Activated CD4-positive, CD25-positive, alpha-beta regulatory T cell treated with anti-CD3 and anti-CD28 coated beads, Interleukin-2, amount 50 U/mL, for 16 hours (primary cell): ENCODE measurements around the gene UBE2D3.
"Not testable (repeated sequence)": the region's sequence is repeated elsewhere in the genome, so short reads cannot be mapped to it uniquely, and the experiment has no call there.

Source experiments
- DNase-seq: peaks from one replicate; pipeline ENCODE4 v3.0.0-alpha.2; 2020; ENCODE audit warnings: low read depth, low spot score

The UBE2D3 gene

DNA sequence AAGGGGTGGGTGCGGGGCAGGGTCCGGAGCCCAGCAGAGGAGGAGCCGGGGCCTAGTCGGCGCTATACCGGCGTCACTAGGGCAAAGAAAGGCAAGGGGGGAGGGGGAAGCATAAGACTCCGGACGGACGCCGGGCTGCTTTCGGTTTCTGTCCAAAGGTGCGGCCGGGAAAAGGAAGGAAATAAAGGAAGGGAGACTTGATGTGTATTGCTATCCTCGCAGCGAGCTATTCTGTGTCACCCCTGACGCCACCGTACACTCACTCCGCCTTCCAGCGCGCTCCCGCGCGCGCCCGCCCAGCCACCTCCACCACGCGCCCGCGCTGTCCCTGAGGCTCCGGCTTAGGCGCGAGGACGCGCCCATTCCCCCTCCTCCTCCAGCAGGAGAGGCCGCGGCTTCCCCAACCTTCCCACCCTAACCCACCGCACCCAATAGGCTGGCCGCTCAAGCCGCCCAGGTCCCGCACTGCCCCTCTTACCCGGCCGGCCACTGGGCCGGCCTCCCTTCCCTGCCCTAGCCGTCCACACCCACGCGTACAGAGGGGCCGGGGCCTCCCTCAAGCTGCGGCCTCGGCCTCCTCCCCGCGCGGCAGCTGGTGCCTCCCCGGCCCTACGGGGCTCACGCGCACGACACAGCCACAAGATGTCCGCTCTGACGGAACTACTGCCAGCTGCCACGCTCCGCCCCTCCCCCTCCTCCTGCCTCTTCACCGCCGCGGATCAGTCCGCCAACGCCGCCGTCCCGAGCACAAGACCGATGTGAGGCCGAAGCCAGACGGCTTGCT lies at the start of gene UBE2D3:
TSS of gene UBE2D3 (minus strand) at position 662 of the 784 bp plus-strand sequence. CDS start 1,043 bp downstream, outside the sequence.
- DNase-seq: peak; percentile 86

DNA sequence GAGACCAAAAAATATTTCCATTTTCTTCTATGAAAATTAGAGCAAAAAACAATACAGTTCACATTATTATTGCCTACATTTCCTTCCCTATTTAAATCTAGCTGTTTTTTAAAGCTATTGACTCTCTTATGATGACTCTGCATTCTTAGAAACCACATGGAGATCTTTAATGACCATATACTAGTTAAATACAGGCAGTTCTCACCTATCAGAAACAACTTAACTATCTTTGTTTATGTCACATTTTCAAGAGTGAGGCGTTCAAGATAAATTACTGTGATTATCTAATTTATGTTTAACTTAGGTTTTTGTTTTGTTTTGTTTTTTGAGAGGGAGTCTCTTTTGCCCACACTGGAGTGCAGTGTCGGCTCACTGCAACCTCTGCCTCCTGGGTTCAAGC lies 44.4 kb upstream of the UBE2D3 start:
- DNase-seq: no peak

DNA sequence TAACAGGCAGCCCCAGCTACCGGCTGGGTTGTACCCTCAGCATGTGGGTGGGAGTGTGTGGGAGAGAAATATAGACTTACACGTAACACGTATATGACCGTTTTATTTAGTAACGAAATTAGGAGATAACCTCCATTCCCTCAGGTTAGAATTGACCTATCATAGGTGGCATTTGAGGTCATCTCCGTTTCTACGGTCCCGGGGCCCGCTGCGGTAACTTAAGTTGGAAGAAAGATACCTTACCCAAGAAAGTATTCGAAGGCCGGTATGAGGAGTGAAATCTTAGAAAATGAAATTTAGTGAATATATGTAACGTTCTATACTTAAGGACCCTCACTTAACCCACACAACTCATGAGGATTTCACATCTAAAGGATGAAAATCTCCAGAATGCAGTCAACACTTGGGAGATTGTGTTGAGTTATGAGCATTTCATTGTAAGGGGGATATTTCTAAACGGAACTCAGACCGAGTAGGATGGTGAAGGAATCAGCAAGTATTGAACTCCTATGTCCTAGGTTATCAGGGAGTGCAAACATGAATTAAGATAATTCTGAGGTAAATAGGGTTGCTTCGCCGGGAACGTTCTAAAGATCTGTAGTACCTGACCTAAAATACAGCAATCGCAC lies 42.3 kb upstream of the UBE2D3 start:
- DNase-seq: no peak

DNA sequence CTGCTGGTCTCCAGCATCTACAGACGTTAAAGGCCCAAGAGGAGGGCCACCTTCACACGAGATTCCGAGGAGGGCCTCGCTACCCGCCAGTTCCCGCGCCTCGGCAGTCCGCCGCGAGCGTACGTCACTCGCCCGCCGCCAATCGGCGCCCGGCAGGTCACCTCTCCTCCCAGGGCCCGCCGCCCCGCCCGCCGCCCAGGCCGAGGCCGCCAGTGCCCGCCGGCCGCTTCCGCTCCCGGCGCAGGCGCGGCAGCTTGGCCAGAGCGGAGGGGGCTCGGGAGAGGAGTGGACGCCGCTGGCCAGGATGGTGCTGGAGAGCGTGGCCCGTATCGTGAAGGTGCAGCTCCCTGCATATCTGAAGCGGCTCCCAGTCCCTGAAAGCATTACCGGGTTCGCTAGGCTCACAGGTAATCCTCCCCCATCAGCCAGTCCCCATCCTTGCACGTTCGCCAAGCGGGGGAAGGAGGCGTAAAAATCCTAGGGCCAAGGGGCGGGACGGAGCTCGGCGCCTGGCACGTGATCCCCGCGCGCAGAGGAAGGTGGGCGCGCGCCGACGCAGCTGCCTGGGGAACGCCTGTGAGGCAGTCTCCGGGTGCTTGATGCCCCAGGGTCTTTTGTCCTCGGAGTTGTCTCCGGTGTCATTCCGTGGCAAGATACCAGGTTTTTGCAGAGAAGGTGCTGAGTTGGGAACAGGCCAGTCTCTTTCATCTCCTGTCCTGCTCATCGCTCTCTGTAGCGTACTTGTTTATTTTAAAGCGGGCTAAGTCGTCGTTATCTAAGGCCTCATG lies 41.6 kb upstream of the UBE2D3 start, which contains the start of gene CISD2:
TSS of gene CISD2 (plus strand) at position 212 of the 788 bp plus-strand sequence. CDS start at position 305, 93 bp downstream.
- DNase-seq: peak; percentile 78

DNA sequence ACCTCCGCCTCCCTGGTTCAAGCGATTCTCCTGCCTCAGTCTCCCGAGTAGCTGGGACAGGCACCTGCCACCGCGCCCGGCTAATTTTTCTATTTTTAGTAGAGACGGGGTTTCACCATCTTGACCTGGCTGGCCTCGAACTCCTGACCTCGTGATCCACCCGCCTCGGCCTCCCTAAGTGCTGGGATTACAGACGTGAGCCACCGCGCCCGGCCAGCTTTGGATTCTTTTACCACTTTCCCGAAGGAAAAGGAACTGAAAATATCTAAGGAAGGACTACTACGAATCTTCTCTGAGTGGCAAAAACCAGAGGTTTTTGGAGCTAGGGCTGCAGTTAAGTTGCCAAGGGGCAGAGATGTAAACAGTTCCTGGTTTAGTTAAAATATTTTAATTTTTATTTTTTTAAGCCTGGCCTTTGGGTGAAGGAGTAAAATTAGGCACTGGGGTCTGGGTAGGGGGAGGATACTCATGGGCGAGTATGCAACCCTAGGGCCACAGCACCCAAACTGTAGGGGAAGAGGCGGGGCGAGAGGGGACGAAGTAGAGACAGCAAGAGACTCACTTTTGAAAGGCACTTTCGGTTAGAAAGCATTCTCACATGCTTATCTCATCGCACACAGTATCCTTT lies 40.9 kb upstream of the UBE2D3 start:
- no peak for DNase-seq

DNA sequence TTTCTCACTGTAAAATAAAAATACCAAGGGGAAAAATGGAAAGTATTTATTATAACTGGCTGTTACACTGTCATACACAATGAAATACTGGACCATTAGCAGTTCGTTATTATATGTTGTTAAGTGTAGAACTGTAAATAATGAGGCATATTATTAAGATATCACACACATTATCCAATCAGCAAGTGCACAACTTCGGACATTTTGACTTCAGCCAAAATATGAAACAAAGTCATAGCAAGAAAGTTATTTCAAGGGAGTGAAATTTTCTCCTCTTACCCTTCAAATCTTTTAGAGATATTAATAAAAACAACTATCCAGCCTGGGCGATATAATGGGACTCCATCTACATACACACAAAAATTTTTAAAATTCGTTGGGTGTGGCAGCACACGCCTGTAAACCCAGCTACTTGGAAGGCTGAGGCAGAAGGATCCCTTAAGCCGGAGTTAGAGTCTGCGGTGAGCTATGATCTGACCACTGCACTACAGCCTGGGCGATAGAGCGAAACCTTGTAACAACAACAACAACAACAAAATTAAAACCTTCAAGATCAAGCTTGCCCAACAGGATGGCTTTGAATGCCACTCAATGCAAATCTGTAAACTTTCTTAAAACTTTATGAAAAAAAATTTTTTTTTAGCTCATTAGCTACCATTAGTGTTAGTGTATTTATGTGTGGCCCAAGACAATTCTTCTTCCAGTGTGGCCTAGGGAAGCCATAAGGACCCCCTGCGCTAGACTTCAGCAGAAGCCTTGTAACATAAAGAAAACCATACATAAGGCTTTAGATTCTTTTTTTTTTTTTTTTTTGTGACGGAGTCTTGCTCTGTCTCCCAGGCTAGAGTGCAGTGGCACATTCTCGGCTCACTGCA lies 40.2 kb upstream of the UBE2D3 start:
- DNase-seq: no peak

DNA sequence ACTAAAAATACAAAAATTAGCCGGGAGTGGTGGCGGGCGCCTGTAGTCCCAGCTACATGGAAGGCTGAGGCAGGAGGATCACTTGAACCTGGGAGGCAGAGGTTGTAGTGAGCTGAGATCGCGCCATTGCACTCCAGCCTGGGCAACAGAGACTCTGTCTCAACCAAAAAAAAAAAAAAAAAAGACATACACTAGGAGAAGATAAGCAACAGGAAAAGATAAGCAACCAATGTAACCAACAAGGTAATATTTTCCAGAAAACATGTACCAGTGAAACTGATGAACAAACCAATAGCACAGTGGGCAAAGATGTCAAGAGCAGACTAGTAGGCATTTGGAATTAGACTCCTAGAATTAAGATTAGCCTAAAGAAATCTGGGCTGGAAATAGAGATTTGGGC lies 38.0 kb upstream of the UBE2D3 start:
- not testable (repeated sequence) for DNase-seq

DNA sequence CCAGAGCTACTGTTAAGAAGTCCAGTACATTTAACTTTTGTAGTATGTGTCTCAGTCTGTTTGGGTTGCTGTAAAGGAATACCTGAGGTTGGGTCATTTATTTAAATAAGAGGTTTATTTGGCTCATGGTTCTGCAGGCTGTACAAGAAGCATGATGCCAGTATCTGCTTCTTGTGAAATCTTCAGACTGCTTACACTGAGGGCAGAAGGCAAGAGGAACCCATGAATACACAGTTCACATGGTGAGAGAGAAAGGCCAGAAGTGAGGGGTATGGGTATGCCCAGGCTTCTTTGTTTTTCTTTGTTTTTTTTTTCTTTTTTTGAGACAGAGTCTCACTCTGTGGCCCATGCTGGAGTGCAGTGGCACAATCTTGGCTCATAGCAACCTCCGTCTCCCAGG lies 35.4 kb upstream of the UBE2D3 start:
- no peak for DNase-seq

DNA sequence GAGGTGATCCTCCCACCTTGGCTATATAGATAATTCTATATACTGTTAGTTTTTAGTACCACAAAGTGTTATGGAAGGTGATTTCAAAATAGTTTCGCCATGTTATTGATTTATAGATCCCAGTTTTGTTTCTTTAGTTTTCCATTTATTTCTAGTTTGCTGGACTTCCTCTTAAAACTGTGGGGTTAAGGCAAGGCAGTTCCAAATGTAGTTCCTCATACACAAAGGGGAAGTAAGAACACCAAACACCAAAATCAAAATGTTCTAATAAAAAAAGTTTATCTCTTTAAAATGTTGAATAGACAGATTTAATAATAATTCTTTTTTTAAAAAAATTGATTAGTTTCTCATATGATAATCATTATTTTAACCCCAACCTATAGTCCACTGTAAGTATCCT lies 34.7 kb upstream of the UBE2D3 start:
- DNase-seq: no peak

DNA sequence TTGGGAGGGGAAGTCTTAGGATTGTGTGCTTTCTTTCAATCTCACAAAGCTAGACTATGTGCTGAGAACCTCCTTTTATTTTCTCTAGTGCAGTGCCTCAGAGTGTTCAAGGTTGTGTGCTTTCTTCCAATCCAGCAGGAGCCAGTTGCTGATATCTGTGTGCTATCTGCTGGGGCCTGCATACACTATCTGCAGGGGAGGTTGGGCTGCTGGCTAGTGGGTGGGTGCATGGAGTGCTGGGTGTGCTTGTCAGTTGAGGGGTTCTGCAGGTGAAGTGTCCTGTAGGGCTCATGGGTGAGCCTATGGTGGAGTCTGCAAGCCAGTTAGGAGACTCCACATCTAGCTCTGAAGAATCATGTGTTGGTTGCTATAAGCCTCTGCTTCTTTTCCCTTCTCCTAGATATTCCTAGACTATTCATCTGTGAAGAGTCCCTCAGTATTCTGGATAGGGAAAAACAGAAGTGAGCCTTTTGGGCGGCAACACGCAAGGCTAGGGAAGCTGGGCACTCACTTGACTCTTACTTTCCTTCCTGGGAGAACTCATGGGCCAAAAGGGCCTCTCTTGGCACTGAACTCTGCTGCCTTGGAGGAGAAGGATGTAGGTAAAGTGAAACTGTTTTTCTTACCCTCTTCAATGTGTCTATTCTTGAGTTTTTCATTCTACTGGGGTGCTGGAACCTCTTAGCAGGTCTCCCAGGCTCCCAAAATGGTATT lies 33.4 kb upstream of the UBE2D3 start:
- DNase-seq: no peak

DNA sequence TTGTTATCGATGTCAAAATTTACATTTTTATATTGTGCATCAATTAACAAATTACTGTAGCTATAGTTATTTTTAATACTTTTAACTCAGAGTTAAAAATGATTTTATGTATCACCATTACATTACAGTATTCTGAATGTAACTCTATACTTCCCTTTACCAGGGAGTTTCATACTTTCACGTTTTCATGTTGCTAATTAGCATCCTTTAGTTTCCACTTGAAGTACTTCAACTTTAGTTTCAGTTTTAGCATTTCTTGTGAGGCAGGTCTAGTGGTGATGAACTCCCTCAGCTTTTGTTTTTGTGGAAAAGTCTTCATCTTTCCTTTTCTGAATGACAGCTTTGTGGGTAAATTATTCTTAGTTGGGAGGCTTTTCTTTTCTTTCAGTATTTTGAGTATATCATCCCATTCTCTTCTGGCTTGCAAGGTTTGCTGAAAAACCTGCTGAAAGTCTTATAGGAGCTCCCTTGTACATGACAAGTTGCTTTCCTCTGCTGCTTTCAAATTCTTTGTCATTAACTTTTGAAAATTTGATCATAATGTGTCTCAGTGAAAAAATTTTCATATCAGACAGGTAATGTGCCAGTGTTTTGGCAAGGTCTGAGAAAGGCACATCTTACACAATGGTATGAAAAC lies 31.6 kb upstream of the UBE2D3 start:
- no peak for DNase-seq

DNA sequence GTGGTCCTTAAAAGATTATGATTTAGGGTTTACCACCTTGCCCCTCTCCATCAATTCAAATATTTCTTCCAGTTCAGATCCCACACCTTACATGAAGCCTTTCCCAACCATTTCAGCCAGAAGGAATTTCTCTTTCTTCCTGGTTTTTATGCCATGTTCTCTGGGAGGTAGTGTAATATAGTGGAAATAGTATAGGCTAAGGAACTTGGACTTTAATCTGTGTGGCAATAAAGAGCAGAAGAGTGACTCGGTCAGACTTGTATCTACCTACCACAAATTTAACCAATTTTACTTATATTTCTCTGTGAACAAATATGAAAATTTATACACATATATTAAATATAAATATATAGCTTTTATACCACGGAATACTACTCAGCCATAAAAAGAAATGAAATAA lies 23.0 kb upstream of the UBE2D3 start:
- no peak for DNase-seq

DNA sequence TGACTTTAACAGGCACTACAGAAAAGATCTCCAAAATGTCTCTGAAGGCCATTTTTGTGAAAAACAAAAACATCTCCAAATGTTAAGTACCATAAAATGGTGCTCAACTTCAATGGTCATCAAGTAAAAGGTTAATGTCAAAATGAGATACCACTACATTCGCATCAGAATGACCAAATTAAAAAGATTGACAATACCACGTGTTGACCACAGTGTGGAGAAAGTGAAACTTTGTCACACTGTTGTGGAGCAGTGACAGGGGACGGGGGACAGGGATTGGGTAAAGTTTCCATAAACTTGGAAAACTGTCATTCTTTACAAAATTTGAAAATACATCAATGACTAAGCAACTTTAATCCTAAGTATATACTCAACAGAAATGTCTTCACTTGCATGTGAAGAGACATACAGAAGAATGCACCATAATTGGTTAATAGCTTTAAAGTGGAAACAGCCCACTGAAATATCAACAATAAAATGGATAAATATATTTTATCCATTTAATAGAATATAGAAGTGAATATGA lies 22.3 kb upstream of the UBE2D3 start:
- DNase-seq: no peak

DNA sequence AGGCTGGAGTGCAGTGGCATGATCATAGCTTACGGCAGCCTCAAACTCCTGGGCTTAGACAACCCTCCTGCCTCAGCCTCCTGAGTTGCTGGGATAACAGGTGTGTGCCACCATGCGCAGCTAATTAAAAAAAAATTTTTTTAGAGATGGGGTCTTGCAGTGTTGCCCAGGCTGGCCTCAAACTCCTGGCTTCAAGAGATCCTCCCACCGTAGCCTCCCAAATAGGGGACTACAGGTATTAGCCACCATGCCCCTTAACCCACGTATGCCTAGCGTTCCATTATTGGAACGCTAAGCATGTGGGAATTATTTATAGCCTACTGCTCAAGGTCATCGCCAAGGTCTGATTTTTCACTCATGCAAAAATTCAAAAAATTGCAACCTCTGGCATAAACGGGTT lies 20.3 kb upstream of the UBE2D3 start:
- DNase-seq: no peak

DNA sequence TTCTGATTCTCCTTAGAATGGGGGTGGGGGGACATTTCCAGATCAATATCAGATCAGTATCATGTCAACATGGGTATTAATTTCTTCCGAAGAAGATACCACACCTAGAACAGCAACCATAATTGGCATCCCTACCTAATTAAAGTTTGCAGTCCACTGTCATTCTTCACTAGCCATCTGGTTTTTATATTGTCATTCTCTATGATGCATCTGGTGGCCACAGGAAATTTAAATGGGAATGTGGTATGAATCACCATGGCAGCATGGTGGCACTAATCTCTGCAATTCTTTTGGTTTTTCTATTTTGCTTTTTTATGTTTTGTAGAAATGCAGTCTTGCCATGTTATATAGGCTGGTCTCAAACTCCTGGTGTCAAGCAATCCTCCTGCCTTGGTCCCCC lies 16.6 kb upstream of the UBE2D3 start:
- DNase-seq: no peak

DNA sequence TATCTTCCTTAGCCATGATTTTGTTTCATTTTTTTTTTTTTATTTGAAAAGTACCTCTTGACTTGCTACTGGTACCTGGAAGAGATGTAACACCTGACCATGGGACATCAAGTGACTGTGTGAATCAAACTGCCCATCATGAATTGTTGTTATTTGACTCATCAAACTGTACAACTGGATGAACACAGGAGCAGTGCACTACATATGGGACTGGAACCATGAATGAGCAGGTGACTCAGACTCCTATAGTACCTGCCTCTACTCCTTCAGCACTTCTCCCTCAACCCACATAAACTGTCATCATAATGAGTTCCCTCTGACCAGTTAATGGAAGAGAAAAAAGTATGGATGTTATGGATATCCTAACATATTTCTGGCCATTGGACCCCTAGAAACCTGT lies 15.9 kb upstream of the UBE2D3 start:
- DNase-seq: no peak

DNA sequence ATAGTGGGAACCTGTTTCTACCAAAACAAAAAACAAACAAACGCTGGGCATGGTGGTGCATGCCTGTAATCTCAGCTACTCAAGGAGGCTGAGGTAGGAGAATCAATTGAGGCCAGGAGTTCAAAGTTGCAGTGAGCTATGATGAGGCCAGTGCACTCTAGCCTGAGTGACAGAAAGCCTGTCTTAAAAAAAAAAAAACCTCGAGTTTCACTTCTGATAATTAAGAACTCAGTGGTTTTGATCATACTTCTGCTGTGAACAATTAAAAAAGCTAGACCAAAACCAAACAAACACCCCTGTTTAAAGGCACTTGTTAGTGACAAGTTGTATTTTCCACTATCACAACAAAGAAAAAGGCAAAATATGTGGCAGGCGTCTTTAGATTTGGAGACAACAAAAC lies 15.0 kb upstream of the UBE2D3 start:
- no peak for DNase-seq

DNA sequence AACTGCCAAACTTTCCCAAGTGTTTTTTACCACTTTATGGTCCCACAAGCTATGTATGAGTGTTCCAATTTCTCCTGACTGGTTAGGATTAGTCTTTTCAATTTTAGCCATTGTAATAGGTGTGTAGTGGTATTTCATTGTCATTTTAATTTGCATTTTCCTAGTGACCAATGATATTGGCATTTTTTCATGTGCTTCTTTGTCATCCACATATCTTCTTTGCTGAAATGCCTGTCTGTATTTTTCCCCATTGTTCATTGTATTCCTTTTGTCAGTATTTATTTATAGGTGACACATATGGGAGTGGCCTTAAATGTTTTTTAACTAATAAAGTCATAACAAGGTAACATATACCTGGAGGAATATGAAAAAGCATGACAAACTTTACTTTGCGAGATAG lies 9.2 kb upstream of the UBE2D3 start:
- no peak for DNase-seq

DNA sequence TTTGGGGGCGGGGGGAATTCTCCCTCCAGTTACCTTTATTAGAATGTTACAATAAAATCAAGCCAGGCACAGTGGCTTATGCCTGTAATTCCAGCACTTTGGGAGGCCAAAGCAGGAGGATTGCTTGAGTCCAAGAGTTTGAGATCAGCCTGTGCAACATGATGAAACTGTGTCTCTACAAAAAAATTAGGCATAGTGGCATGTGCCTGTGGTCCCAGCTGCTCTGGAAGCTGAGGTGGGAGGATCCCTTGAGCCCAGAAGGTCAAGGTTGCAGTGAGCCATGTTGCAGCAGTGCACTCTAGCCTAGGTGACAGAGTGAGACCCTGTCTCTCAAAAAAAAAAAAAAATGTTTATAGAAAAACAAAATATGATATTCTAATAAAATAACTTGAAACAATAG lies 5.3 kb upstream of the UBE2D3 start:
- no peak for DNase-seq

DNA sequence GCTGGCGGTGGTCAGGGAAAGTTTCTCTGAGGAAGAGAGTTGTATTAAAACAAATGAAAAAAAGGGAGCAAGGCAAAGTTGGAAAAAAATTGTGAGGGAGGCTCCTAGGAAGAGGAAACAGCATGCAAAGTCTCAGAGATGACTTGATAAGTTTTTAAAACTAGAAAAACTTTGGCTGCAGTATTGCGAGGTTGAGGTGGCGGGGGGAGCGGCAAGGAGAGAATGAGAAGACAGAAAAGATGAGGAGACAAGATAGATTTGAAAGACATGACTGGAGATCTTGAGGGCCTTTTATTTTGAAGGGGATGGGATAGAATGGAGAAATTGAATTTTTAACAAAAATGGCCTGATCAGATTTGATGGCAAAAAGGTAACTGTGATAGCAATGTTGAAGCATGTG lies 4.8 kb upstream of the UBE2D3 start:
- no peak for DNase-seq
